MM.1S (cell line): ENCODE data around the gene CHTF18.

Experiments used
- DNase-seq: peaks from one replicate; pipeline ENCODE4 v3.0.0-alpha.2; 2015
- H2AFZ ChIP-seq: fragments of 300-600 bp; sonication (generic); 2 replicates; pipeline ENCODE4 v1.6.0; 2016; ENCODE audit warnings: antibody characterized with exemption, low read length
- H3F3A ChIP-seq: fragments of 300-600 bp; sonication (generic); 2 replicates; pipeline ENCODE4 v1.6.1; 2016; ENCODE audit warnings: mild to moderate bottlenecking, antibody characterized with exemption, low read length, moderate library complexity, mixed read lengths; ENCODE audit not compliant: insufficient read depth
- H3K27ac ChIP-seq: fragments of 300-600 bp; sonication (generic); 2 replicates; pipeline ENCODE4 v1.5.1; 2016; ENCODE audit warnings: mild to moderate bottlenecking, low read length
- H3K27me3 ChIP-seq: fragments of 300-600 bp; sonication (generic); replicated peaks from 2 replicates; pipeline ENCODE4 v1.6.0; 2016; ENCODE audit warnings: low read length; ENCODE audit not compliant: insufficient read depth
- H3K36me3 ChIP-seq: fragments of 300-600 bp; sonication (generic); replicated peaks from 2 replicates; pipeline ENCODE4 v1.6.1; 2016; ENCODE audit warnings: mild to moderate bottlenecking, low read length, mixed read lengths; ENCODE audit not compliant: insufficient read depth
- H3K4me1 ChIP-seq: fragments of 300-600 bp; sonication (generic); 2 replicates; pipeline ENCODE4 v1.6.1; 2016; ENCODE audit warnings: low read length, mixed read lengths
- H3K4me2 ChIP-seq: fragments of 300-600 bp; sonication (generic); 2 replicates; pipeline ENCODE4 v1.6.0; 2016; ENCODE audit warnings: low read depth, low read length
- H3K4me3 ChIP-seq: fragments of 300-600 bp; sonication (generic); 2 replicates; pipeline ENCODE4 v1.5.1; 2016; ENCODE audit warnings: low read length, mixed read lengths
- H3K79me2 ChIP-seq: fragments of 300-600 bp; sonication (generic); 2 replicates; pipeline ENCODE4 v1.6.1; 2016; ENCODE audit warnings: mixed run types, low read length, mixed read lengths
- H3K9ac ChIP-seq: fragments of 300-600 bp; sonication (generic); 2 replicates; pipeline ENCODE4 v1.6.1; 2016; ENCODE audit warnings: low read length, mixed read lengths
- H3K9me2 ChIP-seq: fragments of 300-600 bp; sonication (generic); replicated peaks from 2 replicates; pipeline ENCODE4 v1.6.1; 2016; ENCODE audit warnings: mild to moderate bottlenecking, low read length, mixed read lengths; ENCODE audit not compliant: insufficient read depth
- H3K9me3 ChIP-seq: fragments of 300-600 bp; sonication (generic); replicated peaks from 2 replicates; pipeline ENCODE4 v1.6.1; 2016; ENCODE audit warnings: mild to moderate bottlenecking, low read length, mixed read lengths; ENCODE audit not compliant: insufficient read depth
- H4K20me1 ChIP-seq: fragments of 300-600 bp; sonication (generic); 2 replicates; pipeline ENCODE4 v1.6.1; 2016; ENCODE audit warnings: mild to moderate bottlenecking, low read length, moderate library complexity, mixed read lengths; ENCODE audit not compliant: insufficient read depth
- EZH2 ChIP-seq: fragments of 300-600 bp; sonication (generic); optimal IDR thresholded peaks from 2 replicates; pipeline ENCODE3; 2017; ENCODE audit warnings: low read depth, mild to moderate bottlenecking, antibody characterized with exemption, low read length, mixed read lengths
- EZH2phosphoT487 ChIP-seq: fragments of 300-600 bp; sonication (generic); IDR thresholded peaks from 2 replicates; pipeline ENCODE4 v1.6.1; 2018; ENCODE audit warnings: antibody characterized with exemption, low read length
- TF ChIP-seq, protein P1 (sequence below): fragments of 300-600 bp; sonication (generic); IDR thresholded peaks from 2 replicates; pipeline ENCODE4 v1.5.1; 2016; ENCODE audit warnings: antibody characterized with exemption, low read length, mixed read lengths

Gene CHTF18

GRCh38 chr16:788399-789126 lies at the start of gene CHTF18:
Gene CHTF18 (plus strand): TSS chr16:788620. CDS start chr16:788685, 65 bp downstream.
- H2AFZ ChIP-seq: peak within 1 kb of the TSS; percentile 96
- no peaks in the 10 kb centered on the region; the same call in 1 of the 2 replicates for H4K20me1 ChIP-seq
- TF ChIP-seq, protein P1, sequence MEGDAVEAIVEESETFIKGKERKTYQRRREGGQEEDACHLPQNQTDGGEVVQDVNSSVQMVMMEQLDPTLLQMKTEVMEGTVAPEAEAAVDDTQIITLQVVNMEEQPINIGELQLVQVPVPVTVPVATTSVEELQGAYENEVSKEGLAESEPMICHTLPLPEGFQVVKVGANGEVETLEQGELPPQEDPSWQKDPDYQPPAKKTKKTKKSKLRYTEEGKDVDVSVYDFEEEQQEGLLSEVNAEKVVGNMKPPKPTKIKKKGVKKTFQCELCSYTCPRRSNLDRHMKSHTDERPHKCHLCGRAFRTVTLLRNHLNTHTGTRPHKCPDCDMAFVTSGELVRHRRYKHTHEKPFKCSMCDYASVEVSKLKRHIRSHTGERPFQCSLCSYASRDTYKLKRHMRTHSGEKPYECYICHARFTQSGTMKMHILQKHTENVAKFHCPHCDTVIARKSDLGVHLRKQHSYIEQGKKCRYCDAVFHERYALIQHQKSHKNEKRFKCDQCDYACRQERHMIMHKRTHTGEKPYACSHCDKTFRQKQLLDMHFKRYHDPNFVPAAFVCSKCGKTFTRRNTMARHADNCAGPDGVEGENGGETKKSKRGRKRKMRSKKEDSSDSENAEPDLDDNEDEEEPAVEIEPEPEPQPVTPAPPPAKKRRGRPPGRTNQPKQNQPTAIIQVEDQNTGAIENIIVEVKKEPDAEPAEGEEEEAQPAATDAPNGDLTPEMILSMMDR: no peak
- TF ChIP-seq EZH2phosphoT487: no peak
- no peak for TF ChIP-seq EZH2
- peak within 1 kb of the TSS; percentile 80 for H3K9ac ChIP-seq
- peaks cover 33% of the 10 kb centered on the region for H3K79me2 ChIP-seq
- peak within 1 kb of the TSS; percentile 94 for H3K4me2 ChIP-seq
- H3K4me1 ChIP-seq: 0 out of 2 replicates have a peak, but pooled peaks cover 9% of the 10 kb centered on the region
- H3K27ac ChIP-seq: peak within 1 kb of the TSS; percentile 21; the same call in 1 of the 2 replicates
- peak; percentile 92 for DNase-seq
- no peaks in the 10 kb centered on the region for H3K9me3 ChIP-seq
- peak within 1 kb of the TSS; percentile 97 for H3K4me3 ChIP-seq
- H3F3A ChIP-seq: no peaks in the 10 kb centered on the region
- no peaks in the 10 kb centered on the region; the same call in 1 of the 2 replicates for H3K36me3 ChIP-seq
- no peaks in the 10 kb centered on the region for H3K9me2 ChIP-seq
- no peaks in the 10 kb centered on the region for H3K27me3 ChIP-seq

- Histone ChIP-seq H3K27ac (no peak overlapping the region), H4K20me1 (no peaks in the 10 kb centered on the region), H3K36me3 (no peaks in the 10 kb centered on the region), H3K9me3 (no peaks in the 10 kb centered on the region), H3K27me3 (peaks cover 18% of the 10 kb centered on the region), H2AFZ (peak overlapping the region; percentile 98), H3K4me1 (peaks cover 35% of the 10 kb centered on the region), H3K79me2 (peaks cover 15% of the 10 kb centered on the region), H3F3A (peaks cover 24% of the 10 kb centered on the region), H3K9me2 (no peaks in the 10 kb centered on the region), H3K9ac (peak overlapping the region; percentile 93), H3K4me3 (peak overlapping the region; percentile 96), H3K4me2 (peak overlapping the region; percentile 94)
- no peak for DNase-seq
- TF ChIP-seq EZH2phosphoT487: no peak
- TF ChIP-seq EZH2: no peak
- TF ChIP-seq, protein P1: no peak
Measured at GRCh38 chr16:739560-740458, 48.6 kb upstream of the CHTF18 start.

DNA sequence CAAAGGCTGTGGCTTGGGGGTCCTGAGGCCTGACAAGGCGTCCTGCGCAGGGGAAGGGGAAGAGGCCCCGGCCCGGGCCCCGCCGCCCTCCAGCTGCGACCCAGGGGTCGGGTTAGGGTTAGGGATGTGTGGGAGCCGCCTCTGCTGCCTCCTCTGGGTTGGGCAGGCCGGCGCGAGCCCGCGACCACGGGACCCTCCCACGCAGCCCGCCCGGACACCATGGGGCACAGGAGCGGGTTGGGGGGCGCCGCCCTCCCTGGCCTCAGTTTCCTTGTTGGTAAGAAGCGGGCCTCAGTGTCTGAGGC lies 48.0 kb upstream of the CHTF18 start:
- H3K36me3 ChIP-seq: no peaks in the 10 kb centered on the region
- H3F3A ChIP-seq: peaks cover 18% of the 10 kb centered on the region
- H3K9me2 ChIP-seq: no peaks in the 10 kb centered on the region
- DNase-seq: no peak
- peaks cover 19% of the 10 kb centered on the region for H3K27me3 ChIP-seq
- TF ChIP-seq, protein P1: no peak
- H3K9me3 ChIP-seq: no peaks in the 10 kb centered on the region
- H2AFZ ChIP-seq: peak overlapping the region; percentile 98
- H3K4me2 ChIP-seq: peak overlapping the region; percentile 94
- H3K79me2 ChIP-seq: peaks cover 15% of the 10 kb centered on the region
- no peak overlapping the region for H3K27ac ChIP-seq
- H3K9ac ChIP-seq: peak overlapping the region; percentile 93
- peaks cover 29% of the 10 kb centered on the region for H3K4me1 ChIP-seq
- peak overlapping the region; percentile 96 for H3K4me3 ChIP-seq
- H4K20me1 ChIP-seq: no peaks in the 10 kb centered on the region
